ENCODE results near the gene HOGA1.

HOGA1 gene

GRCh38 chr10:97589479-97589878, 5.3 kb downstream of the HOGA1 start, which contains the start of gene C10orf62:
C10orf62 (plus strand) TSS chr10:97589721; CDS start chr10:97589898, 177 bp downstream.
- Histone ChIP-seq H2AFZ (ENCODE audit: low read depth, low read length) (no peak within 1 kb of the TSS), H3K36me3 (replicated peaks; ENCODE audit: low read depth, low read length) (no peaks in the 10 kb centered on the region), H3K9ac (ENCODE audit: low read length) (no peak within 1 kb of the TSS), H3K4me1 (ENCODE audit: low read length) (no peaks in the 10 kb centered on the region), H3K27ac (ENCODE audit: low read length) (no peak within 1 kb of the TSS), H3K9me3 (ENCODE audit: insufficient read depth, low read length) (no peaks in the 10 kb centered on the region), H4K20me1 (ENCODE audit: insufficient read depth, low read length) (no peaks in the 10 kb centered on the region), H3K4me2 (ENCODE audit: low read length) (no peak within 1 kb of the TSS), H3K4me3 (ENCODE audit: low read length) (no peak within 1 kb of the TSS), H3K79me2 (ENCODE audit: low read length) (no peaks in the 10 kb centered on the region), H3K27me3 (ENCODE audit: low read depth, low read length) (no peaks in the 10 kb centered on the region)
- TF ChIP-seq EZH2phosphoT487 (IDR thresholded peaks at IDR 0.05; ENCODE audit: low read depth) (no peak), CTCF (IDR thresholded peaks at IDR 0.05; ENCODE audit: low read depth, low read length) (no peak)

GRCh38 chr10:97590082-97590747, 6.0 kb downstream of the HOGA1 start:
- TF ChIP-seq EZH2phosphoT487 (IDR thresholded peaks at IDR 0.05; ENCODE audit: low read depth) (no peak), CTCF (IDR thresholded peaks at IDR 0.05; ENCODE audit: low read depth, low read length) (no peak)
- H4K20me1 ChIP-seq (ENCODE audit: insufficient read depth, low read length): no peaks in the 10 kb centered on the region
- H3K79me2 ChIP-seq (ENCODE audit: low read length): no peaks in the 10 kb centered on the region
- H3K4me1 ChIP-seq (ENCODE audit: low read length): no peaks in the 10 kb centered on the region
- H3K9ac ChIP-seq (ENCODE audit: low read length): no peak overlapping the region
- H2AFZ ChIP-seq (ENCODE audit: low read depth, low read length): no peak overlapping the region
- H3K27me3 ChIP-seq (ENCODE audit: low read depth, low read length): no peaks in the 10 kb centered on the region
- H3K27ac ChIP-seq (ENCODE audit: low read length): no peak overlapping the region
- no peaks in the 10 kb centered on the region for H3K9me3 ChIP-seq (ENCODE audit: insufficient read depth, low read length)
- no peak overlapping the region for H3K4me2 ChIP-seq (ENCODE audit: low read length)
- H3K4me3 ChIP-seq (ENCODE audit: low read length): no peak overlapping the region
- H3K36me3 ChIP-seq (replicated peaks; ENCODE audit: low read depth, low read length): no peaks in the 10 kb centered on the region

GRCh38 chr10:97590748-97591495, 6.7 kb downstream of the HOGA1 start:
- H2AFZ ChIP-seq (ENCODE audit: low read depth, low read length): no peak overlapping the region
- no peak overlapping the region for H3K27ac ChIP-seq (ENCODE audit: low read length)
- H3K4me2 ChIP-seq (ENCODE audit: low read length): no peak overlapping the region
- H3K4me3 ChIP-seq (ENCODE audit: low read length): no peak overlapping the region
- no peaks in the 10 kb centered on the region for H3K9me3 ChIP-seq (ENCODE audit: insufficient read depth, low read length)
- no peaks in the 10 kb centered on the region for H3K79me2 ChIP-seq (ENCODE audit: low read length)
- H3K4me1 ChIP-seq (ENCODE audit: low read length): no peaks in the 10 kb centered on the region
- H3K9ac ChIP-seq (ENCODE audit: low read length): no peak overlapping the region
- H3K27me3 ChIP-seq (ENCODE audit: low read depth, low read length): no peaks in the 10 kb centered on the region
- no peaks in the 10 kb centered on the region for H4K20me1 ChIP-seq (ENCODE audit: insufficient read depth, low read length)
- TF ChIP-seq CTCF (IDR thresholded peaks at IDR 0.05; ENCODE audit: low read depth, low read length): no peak
- no peak for TF ChIP-seq EZH2phosphoT487 (IDR thresholded peaks at IDR 0.05; ENCODE audit: low read depth)
- H3K36me3 ChIP-seq (replicated peaks; ENCODE audit: low read depth, low read length): no peaks in the 10 kb centered on the region

GRCh38 chr10:97593421-97593820, 9.2 kb downstream of the HOGA1 start:
- Histone ChIP-seq H3K4me1 (ENCODE audit: low read length) (no peaks in the 10 kb centered on the region), H3K9ac (ENCODE audit: low read length) (no peak overlapping the region), H3K9me3 (ENCODE audit: insufficient read depth, low read length) (no peaks in the 10 kb centered on the region), H3K4me2 (ENCODE audit: low read length) (no peak overlapping the region), H3K4me3 (ENCODE audit: low read length) (no peak overlapping the region), H3K27ac (ENCODE audit: low read length) (no peak overlapping the region), H3K36me3 (replicated peaks; ENCODE audit: low read depth, low read length) (no peaks in the 10 kb centered on the region), H3K79me2 (ENCODE audit: low read length) (no peaks in the 10 kb centered on the region), H3K27me3 (ENCODE audit: low read depth, low read length) (no peaks in the 10 kb centered on the region), H2AFZ (ENCODE audit: low read depth, low read length) (no peak overlapping the region), H4K20me1 (ENCODE audit: insufficient read depth, low read length) (no peaks in the 10 kb centered on the region)
- TF ChIP-seq EZH2phosphoT487 (IDR thresholded peaks at IDR 0.05; ENCODE audit: low read depth) (no peak), CTCF (IDR thresholded peaks at IDR 0.05; ENCODE audit: low read depth, low read length) (no peak)
